ENCODE measurements around the gene KCNJ16.

Gene KCNJ16

DNA sequence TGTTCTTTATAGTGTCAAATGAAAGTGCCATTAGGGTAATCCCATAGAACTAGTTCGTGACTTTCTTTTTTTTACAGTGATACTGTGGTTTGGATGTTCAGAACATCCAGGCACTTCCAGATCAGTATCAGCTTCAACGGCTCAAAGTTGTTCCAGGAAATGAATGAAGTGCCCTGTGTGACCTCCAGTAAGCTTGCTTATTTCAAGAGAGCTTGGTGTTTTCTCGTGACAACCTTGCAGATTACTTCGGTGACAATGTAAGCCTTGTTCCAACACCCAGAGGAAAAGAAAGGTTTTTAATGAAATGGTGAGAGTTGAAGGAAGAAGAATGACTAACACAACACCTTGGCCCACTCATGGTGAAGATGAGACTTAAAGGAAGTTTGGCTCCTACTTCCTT is 16.0 kb upstream of the KCNJ16 start:
- in situ Hi-C loops (cut with HindIII; ENCODE audit: low pct_ligation_motif_present, low sequenced_read_pairs), result no loop called here

DNA sequence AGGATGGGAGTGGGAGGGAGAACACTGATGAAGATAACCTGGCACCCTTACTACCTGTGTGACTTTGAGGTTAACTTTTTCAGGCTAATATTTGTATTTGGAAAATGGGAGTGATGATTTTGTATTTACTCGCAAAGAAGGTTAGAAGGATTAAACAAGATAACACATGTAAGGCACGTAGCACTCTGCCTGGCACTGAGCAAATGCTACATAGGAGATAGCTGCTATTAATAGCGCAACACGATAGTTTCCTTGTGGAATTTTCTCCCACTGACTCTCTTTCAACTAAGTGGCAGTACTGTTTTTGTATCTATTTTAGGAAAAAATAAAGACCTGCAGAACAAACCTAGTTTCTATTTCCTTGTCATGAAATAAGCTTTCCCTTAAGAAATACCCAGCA is 15.4 kb upstream of the KCNJ16 start:
- Histone ChIP-seq H3K36me3 (replicated peaks) (no peaks in the 10 kb centered on the region), H3K27me3 (replicated peaks) (no peaks in the 10 kb centered on the region), H3K4me3 (ENCODE audit: low read depth, low read length) (no peak overlapping the region), H3K27ac (no peak overlapping the region)
- DNase-seq, result no peak
- TF ChIP-seq, protein P1, sequence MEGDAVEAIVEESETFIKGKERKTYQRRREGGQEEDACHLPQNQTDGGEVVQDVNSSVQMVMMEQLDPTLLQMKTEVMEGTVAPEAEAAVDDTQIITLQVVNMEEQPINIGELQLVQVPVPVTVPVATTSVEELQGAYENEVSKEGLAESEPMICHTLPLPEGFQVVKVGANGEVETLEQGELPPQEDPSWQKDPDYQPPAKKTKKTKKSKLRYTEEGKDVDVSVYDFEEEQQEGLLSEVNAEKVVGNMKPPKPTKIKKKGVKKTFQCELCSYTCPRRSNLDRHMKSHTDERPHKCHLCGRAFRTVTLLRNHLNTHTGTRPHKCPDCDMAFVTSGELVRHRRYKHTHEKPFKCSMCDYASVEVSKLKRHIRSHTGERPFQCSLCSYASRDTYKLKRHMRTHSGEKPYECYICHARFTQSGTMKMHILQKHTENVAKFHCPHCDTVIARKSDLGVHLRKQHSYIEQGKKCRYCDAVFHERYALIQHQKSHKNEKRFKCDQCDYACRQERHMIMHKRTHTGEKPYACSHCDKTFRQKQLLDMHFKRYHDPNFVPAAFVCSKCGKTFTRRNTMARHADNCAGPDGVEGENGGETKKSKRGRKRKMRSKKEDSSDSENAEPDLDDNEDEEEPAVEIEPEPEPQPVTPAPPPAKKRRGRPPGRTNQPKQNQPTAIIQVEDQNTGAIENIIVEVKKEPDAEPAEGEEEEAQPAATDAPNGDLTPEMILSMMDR (IDR thresholded peaks at IDR 0.05; ENCODE audit: low read depth, low read length, missing control alignments), result no peak
- in situ Hi-C loops (cut with HindIII; ENCODE audit: low pct_ligation_motif_present, low sequenced_read_pairs), result no loop called here

More for the DNA sequence above, 16.0 kb upstream of the KCNJ16 start:
- TF ChIP-seq, protein P1 (IDR thresholded peaks at IDR 0.05; ENCODE audit: low read depth, low read length, missing control alignments), result no peak
- Histone ChIP-seq H3K4me3 (ENCODE audit: low read depth, low read length) (no peak overlapping the region), H3K27me3 (replicated peaks) (no peaks in the 10 kb centered on the region), H3K27ac (no peak overlapping the region), H3K36me3 (replicated peaks) (no peaks in the 10 kb centered on the region)
- no peak for DNase-seq

DNA sequence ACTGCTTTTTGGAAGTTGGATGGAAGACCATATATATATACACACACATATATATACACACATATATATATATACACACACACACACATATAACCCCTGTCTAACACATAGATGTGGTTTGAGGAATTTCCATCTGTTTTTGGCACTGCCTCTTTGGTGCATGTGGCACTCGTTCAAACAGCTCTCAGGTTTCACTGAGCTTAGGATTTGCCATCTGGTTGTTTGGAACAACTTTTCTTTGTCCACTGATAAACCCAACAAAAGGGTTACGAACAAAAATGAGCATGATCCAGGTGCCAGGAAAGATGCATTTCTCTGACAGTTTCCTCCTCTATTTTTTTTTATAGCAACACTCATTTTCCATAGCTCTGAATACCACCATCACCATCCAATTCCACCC is 14.6 kb upstream of the KCNJ16 start:
- TF ChIP-seq, protein P1 (IDR thresholded peaks at IDR 0.05; ENCODE audit: low read depth, low read length, missing control alignments), result no peak
- Histone ChIP-seq H3K27me3 (replicated peaks) (no peaks in the 10 kb centered on the region), H3K27ac (no peak overlapping the region), H3K4me3 (ENCODE audit: low read depth, low read length) (no peak overlapping the region), H3K36me3 (replicated peaks) (no peaks in the 10 kb centered on the region)
- in situ Hi-C loops (cut with HindIII; ENCODE audit: low pct_ligation_motif_present, low sequenced_read_pairs), result no loop called here
- no peak for DNase-seq

DNA sequence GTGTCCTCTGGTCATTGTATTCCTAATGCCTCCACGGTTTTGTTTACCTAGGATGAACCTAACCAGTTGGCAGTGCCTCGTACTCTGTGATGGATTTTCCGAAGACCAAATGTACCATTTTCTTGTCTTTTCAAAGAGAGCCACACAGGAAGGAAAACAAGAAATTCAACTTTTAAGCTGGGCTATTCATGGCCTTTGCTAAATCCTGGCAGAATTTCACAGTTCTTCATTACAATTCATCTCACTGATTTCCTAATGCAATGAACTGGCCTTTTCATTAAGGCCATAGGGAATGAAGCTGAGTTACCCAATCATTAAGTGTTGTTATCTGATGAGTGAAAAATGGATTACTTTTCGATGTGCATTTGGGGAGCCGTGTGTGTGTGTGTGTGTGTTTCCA is 7.9 kb upstream of the KCNJ16 start:
- no peaks in the 10 kb centered on the region for H3K36me3 ChIP-seq (replicated peaks)
- no peak overlapping the region for H3K4me3 ChIP-seq (ENCODE audit: low read depth, low read length)
- H3K27me3 ChIP-seq (replicated peaks), result no peaks in the 10 kb centered on the region
- in situ Hi-C loops (cut with HindIII; ENCODE audit: low pct_ligation_motif_present, low sequenced_read_pairs), result no loop called here
- no peak for DNase-seq
- no peak overlapping the region for H3K27ac ChIP-seq
- TF ChIP-seq, protein P1 (IDR thresholded peaks at IDR 0.05; ENCODE audit: low read depth, low read length, missing control alignments), result no peak

DNA sequence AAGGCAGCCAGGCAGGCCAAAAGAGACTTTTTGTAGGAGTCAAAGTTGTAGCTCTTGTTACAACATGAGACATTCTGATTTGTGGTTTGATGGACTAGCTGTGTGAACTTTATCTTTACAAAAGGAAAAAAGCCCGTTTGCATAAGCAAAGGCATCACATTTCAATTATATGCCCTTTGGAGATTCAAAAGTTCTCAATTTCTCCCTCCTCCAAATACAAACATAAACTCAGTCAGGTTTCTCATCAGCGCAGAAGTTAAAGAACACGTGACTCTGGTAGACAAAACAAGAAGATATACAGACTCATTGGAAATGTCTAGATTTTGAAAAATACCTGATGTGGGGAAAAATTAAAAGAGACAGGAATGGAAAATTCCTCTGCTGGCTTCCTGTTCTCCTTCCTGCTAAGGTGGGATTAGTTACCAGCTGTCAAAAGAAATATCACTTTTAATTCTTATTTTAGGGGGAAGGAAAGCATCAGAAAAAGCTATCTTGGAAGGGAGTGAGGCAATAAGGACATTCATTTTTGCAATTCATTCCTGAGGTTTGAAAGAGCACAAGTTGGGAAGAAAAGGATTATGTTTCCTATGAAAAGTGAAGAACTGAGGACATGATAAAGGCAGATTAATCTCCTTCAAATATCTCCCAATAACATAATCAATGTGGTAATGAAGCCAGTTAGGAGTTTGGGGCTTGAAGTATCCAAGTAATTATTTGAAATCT is 4.6 kb upstream of the KCNJ16 start:
- Histone ChIP-seq H3K27ac (no peak overlapping the region), H3K27me3 (replicated peaks) (no peaks in the 10 kb centered on the region), H3K4me3 (ENCODE audit: low read depth, low read length) (no peak overlapping the region), H3K36me3 (replicated peaks) (no peaks in the 10 kb centered on the region)
- no peak for DNase-seq
- TF ChIP-seq, protein P1 (IDR thresholded peaks at IDR 0.05; ENCODE audit: low read depth, low read length, missing control alignments), result no peak
- in situ Hi-C loops (cut with HindIII; ENCODE audit: low pct_ligation_motif_present, low sequenced_read_pairs), result no loop called here

DNA sequence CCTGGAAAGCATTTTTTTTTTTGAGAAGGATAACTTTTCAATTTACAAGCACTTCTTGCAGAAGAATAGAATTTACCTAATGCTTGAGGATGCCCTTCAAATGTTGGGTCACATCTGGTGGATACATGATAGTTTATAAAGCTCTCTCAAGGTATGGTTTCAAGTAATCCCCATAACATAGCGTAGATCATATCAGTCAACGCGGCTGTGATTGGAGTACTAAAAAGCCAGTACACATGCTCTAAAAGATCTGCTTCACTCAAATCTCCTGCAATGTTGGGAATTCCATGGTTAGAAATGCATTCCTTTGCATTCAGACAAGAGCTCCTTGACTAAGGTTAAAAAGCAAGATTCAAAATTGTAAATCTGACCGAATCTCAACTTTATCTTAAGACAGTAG is 3.9 kb upstream of the KCNJ16 start:
- no peaks in the 10 kb centered on the region for H3K36me3 ChIP-seq (replicated peaks)
- no peak overlapping the region for H3K4me3 ChIP-seq (ENCODE audit: low read depth, low read length)
- no peaks in the 10 kb centered on the region for H3K27me3 ChIP-seq (replicated peaks)
- TF ChIP-seq, protein P1 (IDR thresholded peaks at IDR 0.05; ENCODE audit: low read depth, low read length, missing control alignments), result no peak
- no peak for DNase-seq
- in situ Hi-C loops (cut with HindIII; ENCODE audit: low pct_ligation_motif_present, low sequenced_read_pairs), result no loop called here
- H3K27ac ChIP-seq, result no peak overlapping the region
